Activated CD8-positive, alpha-beta memory T cell treated with anti-CD3 and anti-CD28 coated beads, Interleukin-2, amount 50 U/mL, for 4 hours (primary cell): Measurements from ENCODE around the gene LONRF3.

Experiments used
- DNase-seq: peaks from one replicate; pipeline ENCODE4 v3.0.0-alpha.2; 2020

Gene LONRF3

GRCh38 chrX:118974088-118974907, at the start of gene LONRF3:
Gene LONRF3 (plus strand): TSS chrX:118974618. CDS start chrX:118974781, 163 bp downstream.
- peak; percentile 65 for DNase-seq

- no peak for DNase-seq
Measured at GRCh38 chrX:118928151-118928550, 46.3 kb upstream of the LONRF3 start.

GRCh38 chrX:118935352-118935751, 39.1 kb upstream of the LONRF3 start:
- no peak for DNase-seq

- no peak for DNase-seq
Measured at GRCh38 chrX:118941147-118941546, 33.3 kb upstream of the LONRF3 start.

GRCh38 chrX:118943102-118943501, 31.3 kb upstream of the LONRF3 start:
- no peak for DNase-seq

GRCh38 chrX:118945921-118946320, 28.5 kb upstream of the LONRF3 start:
- DNase-seq, result no peak

- no peak for DNase-seq
Measured at GRCh38 chrX:118948270-118948669, 26.1 kb upstream of the LONRF3 start.

GRCh38 chrX:118961866-118962560, 12.4 kb upstream of the LONRF3 start:
- DNase-seq, result no peak

GRCh38 chrX:118963159-118963558, 11.3 kb upstream of the LONRF3 start:
- DNase-seq, result no peak

GRCh38 chrX:118964252-118964651, 10.2 kb upstream of the LONRF3 start:
- no peak for DNase-seq

GRCh38 chrX:118965395-118965794, 9.0 kb upstream of the LONRF3 start:
- no peak for DNase-seq

- DNase-seq, result no peak
Measured at GRCh38 chrX:118968031-118968430, 6.4 kb upstream of the LONRF3 start.

- DNase-seq, result no peak
Measured at GRCh38 chrX:118971552-118971951, 2.9 kb upstream of the LONRF3 start.

GRCh38 chrX:118973389-118974087, 880 bp upstream of the LONRF3 start:
- no peak for DNase-seq

- peak; percentile 49 for DNase-seq
Measured at GRCh38 chrX:118974908-118975671, 672 bp downstream of the LONRF3 start.

- peak; percentile 81 for DNase-seq
Measured at GRCh38 chrX:118975831-118976598, 1.6 kb downstream of the LONRF3 start.

GRCh38 chrX:118976599-118977340, 2.4 kb downstream of the LONRF3 start:
- DNase-seq, result peak; percentile 22

- no peak for DNase-seq
Measured at GRCh38 chrX:118977424-118977823, 3.0 kb downstream of the LONRF3 start.

GRCh38 chrX:118978451-118978850, 4.0 kb downstream of the LONRF3 start:
- DNase-seq, result no peak

- no peak for DNase-seq
Measured at GRCh38 chrX:118980761-118981160, 6.3 kb downstream of the LONRF3 start.

- DNase-seq, result no peak
Measured at GRCh38 chrX:118983513-118983912, 9.1 kb downstream of the LONRF3 start.
